Measurements from ENCODE around the gene DYRK2. TPM values are rescaled to one million over a fixed set of nuclear protein-coding genes. Genes with fewer than 3 reads are reported as not detected.

DYRK2 gene
- total and polyA plus RNA-seq, 12 donors: 2.8 to 22.4 (median 14.1) TPM

DNA sequence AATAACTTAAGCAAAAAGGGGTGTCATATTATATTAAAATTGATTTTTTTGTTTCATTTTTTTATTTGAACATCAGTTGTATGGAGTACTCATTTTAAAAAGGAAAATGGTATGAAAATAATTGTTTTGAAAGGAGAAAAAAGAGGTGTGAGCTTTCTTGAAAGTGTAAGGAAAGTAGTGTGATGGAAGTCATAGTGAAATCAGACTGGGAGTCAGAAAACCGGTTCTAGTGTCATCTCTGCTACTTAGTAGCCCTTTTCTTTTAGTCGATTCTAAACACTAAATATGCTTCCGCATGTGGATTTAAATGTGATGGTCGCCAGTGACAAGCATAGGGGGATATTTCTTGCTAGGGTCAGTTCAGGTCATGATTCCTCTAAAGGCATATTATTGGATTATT, 1.8 kb upstream of the DYRK2 start:
- intact Hi-C loops (cut with DNase I): loop anchor here in 1 of 2 donors (10.0 kb wide), 1 partner anchor 202 kb away; no protein-coding TSS in a partner anchor
- TF ChIP-seq POLR2A (IDR thresholded peaks at IDR 0.05): no peak
- TF ChIP-seq, protein P1, sequence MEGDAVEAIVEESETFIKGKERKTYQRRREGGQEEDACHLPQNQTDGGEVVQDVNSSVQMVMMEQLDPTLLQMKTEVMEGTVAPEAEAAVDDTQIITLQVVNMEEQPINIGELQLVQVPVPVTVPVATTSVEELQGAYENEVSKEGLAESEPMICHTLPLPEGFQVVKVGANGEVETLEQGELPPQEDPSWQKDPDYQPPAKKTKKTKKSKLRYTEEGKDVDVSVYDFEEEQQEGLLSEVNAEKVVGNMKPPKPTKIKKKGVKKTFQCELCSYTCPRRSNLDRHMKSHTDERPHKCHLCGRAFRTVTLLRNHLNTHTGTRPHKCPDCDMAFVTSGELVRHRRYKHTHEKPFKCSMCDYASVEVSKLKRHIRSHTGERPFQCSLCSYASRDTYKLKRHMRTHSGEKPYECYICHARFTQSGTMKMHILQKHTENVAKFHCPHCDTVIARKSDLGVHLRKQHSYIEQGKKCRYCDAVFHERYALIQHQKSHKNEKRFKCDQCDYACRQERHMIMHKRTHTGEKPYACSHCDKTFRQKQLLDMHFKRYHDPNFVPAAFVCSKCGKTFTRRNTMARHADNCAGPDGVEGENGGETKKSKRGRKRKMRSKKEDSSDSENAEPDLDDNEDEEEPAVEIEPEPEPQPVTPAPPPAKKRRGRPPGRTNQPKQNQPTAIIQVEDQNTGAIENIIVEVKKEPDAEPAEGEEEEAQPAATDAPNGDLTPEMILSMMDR (IDR thresholded peaks at IDR 0.05): no peak
- Histone ChIP-seq H3K9me3 (replicated peaks in 1 of 3) (no peaks in the 10 kb centered on the region), H3K4me3 (no peak overlapping the region), H3K4me1 (replicated peaks in 1 of 2) (peaks cover 14 to 21% of the 10 kb centered on the region in 2 donors), H3K27ac (no peak overlapping the region), H3K36me3 (replicated peaks in 1 of 2) (no peaks in the 10 kb centered on the region), H3K27me3 (no peaks in the 10 kb centered on the region)
- no peak for DNase-seq
- 93 to 97% (median 95%) methylated on average over 4 of the region's 4 CpGs for WGBS, 4 donors

DNA sequence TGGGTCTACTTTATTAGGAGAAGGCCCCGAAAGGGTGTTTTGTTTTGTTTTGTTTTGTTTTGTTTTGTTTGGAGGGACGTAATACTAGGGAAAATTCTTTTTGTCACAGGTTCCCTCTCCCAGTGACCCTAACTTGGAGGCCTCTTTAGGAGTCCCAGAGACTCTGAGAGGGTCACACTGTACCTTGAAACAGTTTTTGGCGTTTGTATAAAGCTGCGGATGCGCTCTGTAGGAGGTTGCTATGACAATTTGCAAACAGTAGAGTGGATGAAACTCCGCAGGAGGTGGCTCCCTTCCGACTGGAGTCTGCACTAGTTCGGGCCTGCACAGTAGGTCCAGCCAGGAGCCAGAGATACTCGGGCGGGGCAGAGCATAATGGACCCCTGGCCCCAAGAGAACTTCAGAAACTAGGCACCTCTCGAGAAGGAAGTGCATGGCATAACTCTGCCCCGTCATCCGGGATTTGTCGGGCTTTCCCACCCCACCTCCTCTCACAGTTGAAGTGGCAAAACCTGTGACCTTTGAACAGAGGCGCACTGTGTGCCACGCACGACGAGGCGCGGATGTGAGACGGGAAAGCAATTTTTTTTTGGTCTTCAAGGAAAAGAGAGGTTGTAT, 1.3 kb upstream of the DYRK2 start:
- Histone ChIP-seq H3K4me1 (replicated peaks in 1 of 2) (peaks cover 14 to 26% of the 10 kb centered on the region in 2 donors), H3K9me3 (replicated peaks in 1 of 3) (no peaks in the 10 kb centered on the region), H3K4me3 (peak overlapping the region in 2 of 4 donors; percentile 69 to 96), H3K27ac (peak overlapping the region in 2 of 5 donors; percentile 94 to 95), H3K36me3 (replicated peaks in 1 of 2) (no peaks in the 10 kb centered on the region), H3K27me3 (no peaks in the 10 kb centered on the region)
- 40 to 50% (median 45%) methylated on average over 16 to 21 of the region's 21 CpGs for WGBS, 4 donors
- TF ChIP-seq, protein P1 (IDR thresholded peaks at IDR 0.05): no peak
- no peak for TF ChIP-seq POLR2A (IDR thresholded peaks at IDR 0.05)
- intact Hi-C loops (cut with DNase I): loop anchor here in 1 of 2 donors (10.0 kb wide), 1 partner anchor 202 kb away; no protein-coding TSS in a partner anchor
- peak in 5 of 7 donors; percentile 11 to 30 (median 22) for DNase-seq

DNA sequence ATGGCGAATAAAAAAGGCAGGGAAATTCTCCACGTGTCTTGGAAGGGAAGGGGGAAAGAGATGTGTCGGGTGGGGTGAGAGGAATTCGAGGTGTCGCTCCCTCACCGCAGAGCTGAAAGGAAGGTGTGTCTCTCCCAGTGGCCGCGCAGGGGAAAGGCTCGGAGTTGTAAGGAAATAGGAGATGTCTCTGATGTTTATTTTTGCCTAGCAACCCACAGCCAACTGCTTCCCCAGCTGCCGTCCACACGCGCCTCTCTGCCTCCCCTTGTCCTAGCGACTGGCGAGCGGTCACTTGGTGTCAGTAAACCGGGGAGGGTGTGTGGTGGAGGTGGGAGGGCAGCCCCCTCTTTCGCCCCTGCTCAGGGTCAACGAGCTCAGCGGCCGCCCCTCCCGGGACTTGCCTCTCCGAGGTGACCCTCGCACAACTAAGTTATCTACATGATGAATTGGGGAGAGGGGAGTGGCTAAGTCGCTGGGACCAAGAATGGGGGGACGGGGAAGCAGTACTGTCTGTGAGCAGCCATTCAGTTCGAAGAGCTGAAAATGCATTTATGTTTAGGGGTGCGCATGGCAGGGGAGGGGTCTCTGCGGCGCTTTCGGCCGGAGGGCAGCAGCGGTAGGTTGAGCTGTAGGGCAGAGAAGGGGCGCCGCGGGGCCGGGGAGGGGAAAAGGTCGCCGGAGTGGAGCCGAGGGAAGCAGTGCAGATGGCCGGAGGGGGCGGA, 585 bp upstream of the DYRK2 start:
- intact Hi-C loops (cut with DNase I): loop anchor here in 1 of 2 donors (10.0 kb wide), 1 partner anchor 203 kb away; no protein-coding TSS in a partner anchor
- Histone ChIP-seq H3K9me3 (replicated peaks in 1 of 3) (no peaks in the 10 kb centered on the region), H3K27me3 (no peaks in the 10 kb centered on the region), H3K36me3 (replicated peaks in 1 of 2) (no peaks in the 10 kb centered on the region), H3K27ac (peak overlapping the region in 4 of 5 donors; percentile 58 to 95 (median 78)), H3K4me3 (peak overlapping the region; percentile 57 to 96 (median 70)), H3K4me1 (replicated peaks in 1 of 2) (peaks cover 14 to 32% of the 10 kb centered on the region in 2 donors)
- 1 to 2% (median 1%) methylated on average over 34 to 41 of the region's 41 CpGs for WGBS, 4 donors
- TF ChIP-seq, protein P1 (IDR thresholded peaks at IDR 0.05): peak; percentile 29 to 71 (median 56)
- peak in 1 of 2 donors; percentile 61 for TF ChIP-seq POLR2A (IDR thresholded peaks at IDR 0.05)
- DNase-seq: peak; percentile 75 to 93 (median 85)

DNA sequence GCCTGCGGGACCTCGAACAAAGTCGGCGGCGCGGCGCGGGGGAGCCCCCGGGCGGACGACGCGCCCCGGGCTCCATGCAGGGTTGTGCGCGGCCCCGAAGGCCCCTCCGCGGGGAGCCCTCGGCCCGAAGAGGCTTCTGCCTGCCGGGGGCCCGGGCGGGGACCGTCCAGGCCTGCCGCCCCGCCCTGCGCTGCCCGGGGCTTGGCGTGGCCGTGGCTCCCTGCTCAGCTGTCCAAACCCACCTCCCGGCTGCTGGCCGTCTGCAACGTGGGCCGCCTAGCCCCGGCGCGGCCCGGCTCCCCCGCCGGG, 670 bp downstream of the DYRK2 start:
- no peak for DNase-seq
- Histone ChIP-seq H3K9me3 (replicated peaks in 1 of 3) (no peaks in the 10 kb centered on the region), H3K27me3 (no peaks in the 10 kb centered on the region), H3K4me3 (peak overlapping the region; percentile 61 to 96 (median 84)), H3K4me1 (replicated peaks in 1 of 2) (peaks cover 14 to 40% of the 10 kb centered on the region in 2 donors), H3K27ac (peak overlapping the region in 4 of 5 donors; percentile 85 to 95 (median 92)), H3K36me3 (replicated peaks in 1 of 2) (no peaks in the 10 kb centered on the region)
- intact Hi-C loops (cut with DNase I): loop anchor here in 1 of 2 donors (10.0 kb wide), 1 partner anchor 204 kb away; no protein-coding TSS in a partner anchor
- 0% methylated on average over 9 to 41 of the region's 41 CpGs; no CpG with 5 or more reads in 1 of the 4 donors for WGBS, 4 donors
- no peak for TF ChIP-seq POLR2A (IDR thresholded peaks at IDR 0.05)
- TF ChIP-seq, protein P1 (IDR thresholded peaks at IDR 0.05): no peak

Measured in adrenal gland (tissue), 12 donors.